B cell (primary cell): ENCODE data around the gene CEND1. TPM values are rescaled to one million over a fixed set of nuclear protein-coding genes. Genes with fewer than 3 reads are reported as not detected.
A peak's percentile ranks its signal among the peaks of the same experiment; 100 is the strongest.

Experiments
- ATAC-seq: fragments of 200-7000 bp; cut with Tn5 transposase; one replicate; pipeline ENCODE4 v1.10.0; 2021; ENCODE audit warnings: low read depth, mild to moderate bottlenecking, moderate number of reproducible peaks, moderate library complexity
- CTCF ChIA-PET: fragments of 350-600 bp; sonication (Branson Sonifier 250); formaldehyde crosslinking; loops from one replicate; lab custom pipeline; 2021; ENCODE audit warnings: antibody characterized with exemption, inconsistent platforms; lab: Charles Lee
- POLR2A ChIA-PET: fragments of 350-600 bp; sonication (Branson Sonifier 250); formaldehyde crosslinking; loops from one replicate; lab custom pipeline; 2021; ENCODE audit warnings: antibody characterized with exemption; lab: Charles Lee
- DNase-seq: peaks from one replicate; pipeline ENCODE4 v3.0.0; 2013
- H2AFZ ChIP-seq: 2 replicates; pipeline ENCODE4 v1.6.1; 2012; ENCODE audit warnings: mild to moderate bottlenecking, low read depth, low read length; ENCODE audit not compliant: insufficient read depth, poor library complexity, severe bottlenecking
- H3K27ac ChIP-seq, 2 donors: 1 replicate in 1 of 2; 2 replicates in 1 of 2; pipeline ENCODE4 v1.5.1; 2012 to 2013; ENCODE audit warnings: low read length in 2 of 2, mild to moderate bottlenecking in 2 of 2, moderate library complexity in 1 of 2
- H3K27me3 ChIP-seq, 4 experiments: fragments of 200-600 bp in 1 of 4; sonication (generic) in 1 of 4; replicated peaks in 1 of 4; 1 replicate in 2 of 4; 2 replicates in 2 of 4; pipeline versions ENCODE4 v1.6.1 to v1.7.0; 2013 to 2016; ENCODE audit warnings: low read length in 3 of 4, mild to moderate bottlenecking in 2 of 4, mixed read lengths in 1 of 4, moderate library complexity in 1 of 4; ENCODE audit not compliant: insufficient read depth in 4 of 4, control insufficient read depth in 3 of 4; ENCODE audit errors: control extremely low read depth in 1 of 4
- H3K36me3 ChIP-seq, 2 experiments: replicated peaks in 1 of 2; 1 replicate in 1 of 2; 2 replicates in 1 of 2; pipeline versions ENCODE4 v1.6.1 to v1.7.1; 2013; ENCODE audit warnings: low read length in 1 of 2; ENCODE audit not compliant: insufficient read depth in 2 of 2, control insufficient read depth in 1 of 2; ENCODE audit errors: control extremely low read depth in 1 of 2, extremely low read depth in 1 of 2
- H3K4me1 ChIP-seq, 2 donors: fragments of 200-600 bp in 1 of 2; sonication (generic) in 1 of 2; 1 replicate in 1 of 2; 2 replicates in 1 of 2; pipeline versions ENCODE4 v1.5.1 to v1.6.1; 2013 to 2017; ENCODE audit warnings: low read length in 2 of 2; ENCODE audit not compliant: control insufficient read depth in 2 of 2, insufficient read depth in 2 of 2
- H3K4me2 ChIP-seq: replicated peaks from 2 replicates; pipeline ENCODE3; 2012; ENCODE audit warnings: mild to moderate bottlenecking, low read depth, low read length; ENCODE audit not compliant: poor library complexity, severe bottlenecking
- H3K4me3 ChIP-seq, 5 experiments: fragments of 200-600 bp in 1 of 5; sonication (generic) in 1 of 5; 1 replicate in 3 of 5; 2 replicates in 2 of 5; pipeline versions ENCODE4 v1.5.1 to v1.7.0; 2011 to 2016; ENCODE audit warnings: low read length in 4 of 5, mild to moderate bottlenecking in 4 of 5, low read depth in 2 of 5, control low read depth in 1 of 5, moderate library complexity in 1 of 5; ENCODE audit not compliant: insufficient read depth in 1 of 5; ENCODE audit errors: control extremely low read depth in 1 of 5, extremely low read depth in 1 of 5
- H3K79me2 ChIP-seq: fragments of 200-600 bp; sonication (generic); one replicate; pipeline ENCODE4 v1.6.0; 2016; ENCODE audit warnings: low read length; ENCODE audit not compliant: control insufficient read depth, insufficient read depth
- H3K9ac ChIP-seq: fragments of 200-600 bp; sonication (generic); 2 replicates; pipeline ENCODE4 v1.6.1; 2017; ENCODE audit warnings: mild to moderate bottlenecking, low read length, moderate library complexity
- H3K9me3 ChIP-seq, 3 donors: one replicate each; pipeline versions ENCODE4 v1.6.1 to v1.7.1; 2013; ENCODE audit warnings: low read length in 2 of 3; ENCODE audit not compliant: control insufficient read depth in 2 of 3, insufficient read depth in 1 of 3; ENCODE audit errors: control extremely low read depth in 1 of 3
- H4K20me1 ChIP-seq: 2 replicates; pipeline ENCODE4 v1.6.0; 2012; ENCODE audit warnings: mild to moderate bottlenecking, low read length; ENCODE audit not compliant: insufficient read depth, control insufficient read depth, poor library complexity, severe bottlenecking
- H3K27ac Mint-ChIP-seq: one replicate; pipeline ENCODE4 v1.8.0; 2021; ENCODE audit warnings: mixed read lengths
- H3K27me3 Mint-ChIP-seq: one replicate; pipeline ENCODE4 v1.8.0; 2021; ENCODE audit warnings: mixed read lengths
- H3K4me1 Mint-ChIP-seq: one replicate; pipeline ENCODE4 v1.8.0; 2021; ENCODE audit warnings: mixed read lengths
- H3K4me3 Mint-ChIP-seq: one replicate; pipeline ENCODE4 v1.8.0; 2021; ENCODE audit warnings: mixed read lengths
- H3K9me3 Mint-ChIP-seq: one replicate; pipeline ENCODE4 v1.8.0; 2022; ENCODE audit warnings: mixed read lengths; ENCODE audit not compliant: insufficient read depth
- CTCF ChIP-seq: fragments of 200-600 bp; IDR thresholded peaks from one replicate; pipeline ENCODE4 v1.8.0; 2022; ENCODE audit warnings: antibody characterized with exemption, mild to moderate bottlenecking
- EZH2 ChIP-seq: IDR thresholded peaks from 2 replicates; pipeline ENCODE4 v1.6.1; 2012; ENCODE audit warnings: borderline replicate concordance, low read depth, mild to moderate bottlenecking, moderate library complexity, low read length; ENCODE audit not compliant: insufficient read depth, poor library complexity, severe bottlenecking
- WGBS: methylation state at CpG from one replicate; pipeline ENCODE4 v1.1.5; 2013; ENCODE audit warnings: missing lambda C conversion rate; ENCODE audit not compliant: insufficient coverage; 5-methylcytosine and 5-hydroxymethylcytosine counted together
- intact Hi-C: fragments of 100-400 bp; cut with micrococcal nuclease; formaldehyde crosslinking; loops from one replicate; pipeline ENCODE4 v1.10.0; 2022
- polyA plus RNA-seq: library from polyadenylated mRNA; depleted of rRNA; stranded (reverse); fragments of >200 nt; gene quantifications from 2 replicates; pipeline ENCODE4 v1.2.3, GENCODE V29; 2012
- total RNA-seq, 2 donors: library from RNA; stranded (reverse); fragments of 120-200 nt in 1 of 2; gene quantifications; 1 replicate in 1 of 2; 2 replicates in 1 of 2; pipeline versions ENCODE4 v1.2.3 to v1.2.4, GENCODE V29; 2013 to 2022

The CEND1 gene
- total and polyA plus RNA-seq, 2 donors (not counting 1 experiment from before 2014, with no cell fraction given) = 0.13 to 0.39 TPM

GRCh38 chr11:818396-819128, 28.7 kb upstream of the CEND1 start, which contains the start of gene PNPLA2:
Gene PNPLA2, plus strand, starts transcription at chr11:818914. Its CDS starts 805 bp downstream, at chr11:819719.
- H3K27ac Mint-ChIP-seq = peak within 1 kb of the TSS; percentile 91
- H3K4me3 Mint-ChIP-seq = peak within 1 kb of the TSS; percentile 92
- H4K20me1 ChIP-seq = peaks cover 39% of the 10 kb centered on the region
- peak within 1 kb of the TSS; percentile 91 for H3K9ac ChIP-seq
- peak within 1 kb of the TSS in 4 of 5 experiments; percentile 58 to 82 (median 77) for H3K4me3 ChIP-seq
- DNase-seq = no peak
- no peaks in the 10 kb centered on the region for H3K27me3 Mint-ChIP-seq
- peaks cover 24% of the 10 kb centered on the region for H3K79me2 ChIP-seq
- peak within 1 kb of the TSS; percentile 68 to 91 for H3K27ac ChIP-seq
- CTCF ChIA-PET = interaction anchor here (0.6 to 2.8 kb wide), 4 partner anchors 8 to 96 kb away, joined by 3 to 14 read pairs (median 4); partner anchors contain the start of gene RPLP2
- intact Hi-C loops = loop anchor here (1.0 kb wide), 3 partner anchors 9 to 20 kb away; partner anchors contain the start of genes PIDD1, RPLP2 and SLC25A22
- WGBS = 39% methylated on average over 19 of the region's 20 CpGs
- H3K4me1 Mint-ChIP-seq = peaks cover 20% of the 10 kb centered on the region
- no peaks in the 10 kb centered on the region for H3K9me3 Mint-ChIP-seq
- POLR2A ChIA-PET = interaction anchor here (0.5 to 3.7 kb wide), 12 partner anchors 9 to 1564 kb away, joined by 3 to 57 read pairs (median 4); partner anchors contain the start of genes BET1L, CD151, CRACR2B and GATD1
- H2AFZ ChIP-seq = peak within 1 kb of the TSS; percentile 87
- TF ChIP-seq EZH2 (no peak), CTCF (no peak)
- no peak for ATAC-seq
- H3K27me3 ChIP-seq = no peaks in the 10 kb centered on the region
- peak within 1 kb of the TSS; percentile 90 for H3K4me2 ChIP-seq
- peaks cover 0 to 23% of the 10 kb centered on the region in 2 experiments for H3K36me3 ChIP-seq
- no peaks in the 10 kb centered on the region for H3K9me3 ChIP-seq
- peaks cover 16 to 26% of the 10 kb centered on the region in 2 donors for H3K4me1 ChIP-seq

DNA sequence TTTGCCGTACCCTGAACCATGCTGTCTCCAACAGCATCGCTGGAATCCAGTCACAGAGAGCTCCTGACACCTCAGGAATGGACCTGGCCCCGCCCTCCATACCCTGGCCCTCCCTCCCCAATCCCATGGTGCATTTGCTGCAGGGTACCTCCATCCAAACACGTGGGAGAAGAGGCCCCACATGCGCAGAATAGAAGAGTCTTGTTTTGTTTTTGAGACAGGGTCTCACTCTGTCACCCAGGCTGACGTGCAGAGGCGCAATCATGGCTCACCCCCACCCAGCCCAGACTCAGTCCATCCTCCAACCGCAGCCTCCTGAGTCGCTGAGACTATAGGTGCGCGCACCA, 26.5 kb upstream of the CEND1 start:
- Histone ChIP-seq H2AFZ (no peak overlapping the region), H3K27me3 (no peaks in the 10 kb centered on the region), H3K36me3 (peaks cover 2 to 32% of the 10 kb centered on the region in 2 experiments), H3K9me3 (no peaks in the 10 kb centered on the region), H3K4me3 (no peak overlapping the region), H3K27ac (no peak overlapping the region), H3K9ac (no peak overlapping the region), H4K20me1 (peaks cover 36% of the 10 kb centered on the region), H3K4me1 (peaks cover 20 to 28% of the 10 kb centered on the region in 2 donors), H3K4me2 (no peak overlapping the region), H3K79me2 (peaks cover 23% of the 10 kb centered on the region)
- TF ChIP-seq CTCF (no peak), EZH2 (no peak)
- 86% methylated on average over 6 of the region's 11 CpGs for WGBS
- no peak for DNase-seq
- peaks cover 22% of the 10 kb centered on the region for H3K4me1 Mint-ChIP-seq
- ChIA-PET POLR2A (no interaction called here), CTCF (no interaction called here)
- no peaks in the 10 kb centered on the region for H3K9me3 Mint-ChIP-seq
- no peak for ATAC-seq
- H3K4me3 Mint-ChIP-seq = peak overlapping the region; percentile 3
- H3K27ac Mint-ChIP-seq = peak overlapping the region; percentile 20
- no peaks in the 10 kb centered on the region for H3K27me3 Mint-ChIP-seq
- intact Hi-C loops = no loop called here
